NCI-H345 treated with DMSO at 0.1 percent for 48 hours (cell line): Measurements from ENCODE around the gene ATP5F1D.

ENCODE experiments used
- DNase-seq: peaks from one replicate; lab custom pipeline; 2025; ENCODE audit not compliant: unreplicated experiment; lab: John Stamatoyannopoulos, UW

Gene ATP5F1D

GRCh38 chr19:1280636-1281568 is 39.4 kb downstream of the ATP5F1D start:
- DNase-seq = no peak

GRCh38 chr19:1281569-1282287 is 40.2 kb downstream of the ATP5F1D start:
- no peak for DNase-seq

- no peak for DNase-seq
Measured at GRCh38 chr19:1282588-1283206, 41.1 kb downstream of the ATP5F1D start.

GRCh38 chr19:1283207-1283916 is 41.8 kb downstream of the ATP5F1D start:
- no peak for DNase-seq

GRCh38 chr19:1283917-1284292 is 42.4 kb downstream of the ATP5F1D start:
- DNase-seq = no peak

GRCh38 chr19:1284293-1284978 is 42.9 kb downstream of the ATP5F1D start:
- DNase-seq = no peak

GRCh38 chr19:1284979-1285736 is 43.6 kb downstream of the ATP5F1D start:
- DNase-seq = no peak

GRCh38 chr19:1285737-1286360 is 44.3 kb downstream of the ATP5F1D start, which contains the start of gene EFNA2:
EFNA2 (plus strand) TSS chr19:1285873; CDS start chr19:1286169, 296 bp downstream.
- DNase-seq = no peak

- no peak for DNase-seq
Measured at GRCh38 chr19:1286487-1287353, 45.2 kb downstream of the ATP5F1D start.

- no peak for DNase-seq
Measured at GRCh38 chr19:1287354-1288225, 46.0 kb downstream of the ATP5F1D start.

- DNase-seq = no peak
Measured at GRCh38 chr19:1288226-1288612, 46.7 kb downstream of the ATP5F1D start.

- DNase-seq = no peak
Measured at GRCh38 chr19:1288833-1289685, 47.5 kb downstream of the ATP5F1D start.

GRCh38 chr19:1289686-1290025 is 48.1 kb downstream of the ATP5F1D start:
- no peak for DNase-seq

GRCh38 chr19:1290196-1290702 is 48.7 kb downstream of the ATP5F1D start:
- DNase-seq = no peak

- DNase-seq = no peak
Measured at GRCh38 chr19:1290703-1291651, 49.4 kb downstream of the ATP5F1D start.
